Renal cortex interstitium (tissue), 11 donors: ENCODE data around the gene TMUB2. TPM values are rescaled to one million over a fixed set of nuclear protein-coding genes. Genes with fewer than 3 reads are reported as not detected.
A peak's percentile ranks its signal among the peaks of the same experiment; 100 is the strongest.

ENCODE experiments used
- DNase-seq, 11 donors: peaks; one replicate each; pipeline ENCODE4 v3.0.0-alpha.2; 2013; ENCODE audit warnings: low read depth in 9 of 11, low spot score in 4 of 11; ENCODE audit errors: extremely low read depth in 1 of 11
- polyA plus RNA-seq, 3 donors: library from polyadenylated mRNA; unstranded; fragments of 120-200 nt; gene quantifications; one replicate each; pipeline ENCODE4 v1.2.1, GENCODE V29; 2013; ENCODE audit not compliant: insufficient read length in 3 of 3

TMUB2 gene
- polyA plus RNA-seq, 3 donors: 38.7 to 55.2 (median 45.8) TPM

DNA sequence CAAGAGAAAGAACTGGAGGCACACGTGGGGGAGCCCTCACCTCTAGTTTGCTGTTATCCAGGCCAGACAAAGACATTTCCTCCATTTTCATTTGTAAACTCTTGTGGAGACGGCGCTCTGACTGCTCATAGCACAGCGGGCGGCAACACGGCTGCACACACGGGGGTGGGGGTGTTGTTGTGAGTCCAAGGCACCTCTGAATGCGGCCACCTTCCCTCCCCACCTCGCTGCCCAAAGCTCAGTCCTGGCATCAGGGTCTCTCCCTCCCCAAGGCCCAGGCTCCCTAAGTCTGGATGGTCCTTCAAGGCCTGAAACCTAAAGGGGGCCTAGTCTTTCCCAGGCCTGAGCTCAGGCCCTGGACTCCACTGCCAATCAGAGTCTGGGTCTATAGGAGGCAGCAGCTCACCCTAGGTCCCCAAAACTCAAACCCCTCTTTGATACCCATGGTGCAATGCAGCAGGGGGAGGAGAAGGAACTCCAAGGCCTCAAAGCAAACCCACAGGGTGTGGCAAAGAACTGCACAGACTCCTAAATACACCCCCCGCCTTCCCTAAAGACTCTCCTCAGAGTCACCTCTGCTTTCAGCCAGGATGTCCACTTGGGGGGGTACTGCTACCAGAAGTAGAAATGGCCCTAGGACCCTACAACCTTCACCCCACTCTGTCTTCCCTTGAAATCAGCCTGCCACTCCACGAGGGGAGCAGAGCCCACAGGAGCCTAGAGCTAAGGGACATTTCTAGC, 11.4 kb downstream of the TMUB2 start:
- peak in 1 of 11 donors; percentile 18 for DNase-seq

DNA sequence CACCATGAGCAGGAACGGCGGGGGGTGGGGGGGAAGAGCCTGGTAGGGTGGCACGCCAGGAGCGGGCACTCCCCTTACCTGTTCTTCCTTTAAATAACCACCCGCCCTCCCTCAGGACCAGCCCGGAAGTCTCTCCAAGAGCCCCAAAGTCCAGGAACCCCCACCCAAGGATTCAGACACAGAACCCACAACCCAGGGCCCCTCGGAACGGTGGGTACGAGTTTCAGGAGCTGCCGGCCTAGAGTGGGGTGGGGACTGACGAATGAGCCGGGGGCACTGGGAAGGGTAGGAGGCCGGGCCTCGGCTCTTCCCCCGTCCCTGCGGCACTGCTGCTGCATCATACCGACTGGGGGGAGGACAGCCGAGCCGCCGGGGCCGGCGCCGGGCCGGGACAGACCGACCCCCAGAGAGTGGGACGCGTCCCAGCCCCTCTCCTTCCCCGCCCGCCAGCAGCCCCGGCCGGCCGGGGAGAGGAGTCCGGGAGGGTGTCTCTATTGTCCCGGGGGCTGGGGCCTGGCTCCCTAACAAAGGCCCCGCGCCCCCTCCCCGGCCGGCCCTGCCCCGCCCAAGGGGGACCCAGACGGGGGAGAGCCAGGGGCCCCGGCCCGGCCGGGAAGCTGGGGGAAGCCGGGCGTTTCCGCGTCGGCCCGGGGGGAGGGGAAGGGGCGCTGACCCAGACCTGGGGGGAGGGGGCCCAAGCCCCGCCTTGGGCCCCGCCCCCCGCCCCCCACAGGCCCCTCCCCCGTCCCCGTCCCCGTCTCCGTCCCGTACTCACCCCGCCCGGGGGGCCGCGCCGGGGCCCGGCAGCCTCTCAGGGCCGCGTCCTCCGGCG, 12.2 kb downstream of the TMUB2 start:
- DNase-seq: peak in 4 of 11 donors; percentile 35 to 46 (median 46)

DNA sequence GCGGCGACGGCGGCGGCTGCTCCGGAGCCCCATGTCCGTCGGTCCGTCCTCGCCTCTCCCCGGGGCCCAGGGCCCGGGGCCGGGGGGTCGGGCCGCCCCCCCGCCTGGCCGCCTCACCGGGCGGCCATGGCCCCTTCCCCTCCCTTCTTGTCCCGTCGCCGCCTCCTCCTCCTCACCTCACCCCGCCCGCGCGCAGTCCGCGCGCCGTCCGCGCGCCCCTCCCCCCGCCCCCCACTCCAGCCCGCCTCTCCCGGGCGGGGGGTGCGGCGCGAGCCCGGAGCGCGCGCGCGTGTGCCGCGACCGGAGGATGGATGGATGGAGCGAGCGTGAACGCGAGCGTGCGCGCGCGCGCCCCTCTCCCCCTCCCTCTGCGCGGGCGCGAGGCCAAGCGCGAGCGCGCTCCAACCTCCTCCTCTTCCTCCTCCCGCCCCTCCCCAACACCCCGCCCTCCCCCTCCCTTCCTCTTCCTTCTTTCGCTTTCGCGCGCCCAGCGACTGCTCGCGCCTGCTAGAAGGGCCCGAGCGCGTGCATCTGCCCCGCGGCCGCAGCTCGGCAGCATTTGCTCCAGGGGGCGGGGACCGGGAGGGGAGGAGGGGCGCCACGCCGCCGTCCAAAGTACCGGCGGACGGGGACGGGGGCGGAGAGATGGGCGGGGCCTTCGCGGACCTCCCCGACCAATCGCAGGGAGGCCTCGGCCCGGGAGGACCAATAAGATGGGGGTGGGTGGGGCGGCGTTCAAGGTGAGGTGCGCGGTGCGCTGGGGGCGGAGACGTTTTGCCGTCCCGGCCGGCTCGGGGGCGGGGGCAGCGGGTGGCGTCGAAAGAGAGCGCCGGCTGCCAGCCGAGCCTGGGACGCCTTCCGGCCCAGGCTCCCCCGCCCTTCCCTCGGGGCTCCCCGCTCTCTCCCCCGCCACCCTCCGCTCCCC, 13.0 kb downstream of the TMUB2 start, which contains the start of gene ATXN7L3:
Gene ATXN7L3 (minus strand): TSS at position 332 of the 925 bp plus-strand sequence. CDS start 1,814 bp downstream, outside the sequence.
- peak; percentile 87 to 98 (median 96) for DNase-seq

DNA sequence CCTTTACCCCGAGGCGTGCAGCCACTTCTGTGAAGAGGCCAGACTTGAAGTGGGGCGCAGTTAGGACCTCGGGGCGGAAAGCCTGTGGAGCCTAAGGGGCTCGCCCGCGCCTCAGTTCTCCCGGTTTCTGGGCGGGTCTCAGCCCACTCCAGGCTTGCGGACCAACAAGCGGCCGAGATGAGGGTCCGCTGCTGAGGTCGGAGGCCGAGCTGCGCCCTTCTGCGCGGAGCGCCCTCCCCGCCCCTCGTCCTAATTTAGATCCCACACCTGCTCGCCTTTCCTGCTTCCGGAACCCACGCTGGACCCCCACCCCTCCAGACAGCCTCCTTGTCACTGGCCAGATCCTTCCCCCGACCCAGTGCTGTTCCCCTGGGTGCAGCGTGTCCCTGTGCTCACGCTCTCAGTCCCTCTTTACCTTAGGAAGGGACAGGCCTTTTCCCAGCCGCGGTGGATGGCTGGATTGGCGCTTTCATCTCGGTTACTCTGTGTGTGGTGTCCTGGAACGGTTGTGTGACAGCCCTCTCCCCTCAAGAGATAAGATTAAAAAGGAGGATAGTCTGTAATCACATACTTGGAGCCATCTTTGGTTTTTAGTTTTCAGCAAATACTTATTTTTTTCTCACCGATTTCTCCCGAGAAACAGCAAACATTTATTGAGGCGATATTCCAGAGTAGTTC, 13.8 kb downstream of the TMUB2 start:
- DNase-seq: peak in 2 of 11 donors; percentile 9 to 13

DNA sequence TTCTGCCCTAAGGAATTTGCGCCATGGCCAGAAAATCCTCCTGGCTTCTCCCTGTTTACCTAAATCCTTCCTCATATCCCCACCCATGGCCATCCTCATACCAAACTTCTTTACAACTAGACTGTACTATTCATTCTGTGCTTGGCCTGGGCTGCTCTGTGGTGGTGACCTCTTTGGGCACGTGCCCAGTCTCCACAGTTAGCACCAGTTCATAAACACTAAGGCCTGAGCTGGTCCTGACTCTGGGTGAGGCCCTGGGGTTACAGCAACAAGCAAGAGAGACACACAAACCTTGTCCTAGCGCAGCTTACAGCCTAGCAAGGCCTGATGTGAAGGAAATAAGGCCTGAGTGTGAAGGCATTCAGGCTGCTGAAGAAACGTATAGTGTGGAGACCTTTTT, 16.0 kb downstream of the TMUB2 start:
- DNase-seq: no peak

DNA sequence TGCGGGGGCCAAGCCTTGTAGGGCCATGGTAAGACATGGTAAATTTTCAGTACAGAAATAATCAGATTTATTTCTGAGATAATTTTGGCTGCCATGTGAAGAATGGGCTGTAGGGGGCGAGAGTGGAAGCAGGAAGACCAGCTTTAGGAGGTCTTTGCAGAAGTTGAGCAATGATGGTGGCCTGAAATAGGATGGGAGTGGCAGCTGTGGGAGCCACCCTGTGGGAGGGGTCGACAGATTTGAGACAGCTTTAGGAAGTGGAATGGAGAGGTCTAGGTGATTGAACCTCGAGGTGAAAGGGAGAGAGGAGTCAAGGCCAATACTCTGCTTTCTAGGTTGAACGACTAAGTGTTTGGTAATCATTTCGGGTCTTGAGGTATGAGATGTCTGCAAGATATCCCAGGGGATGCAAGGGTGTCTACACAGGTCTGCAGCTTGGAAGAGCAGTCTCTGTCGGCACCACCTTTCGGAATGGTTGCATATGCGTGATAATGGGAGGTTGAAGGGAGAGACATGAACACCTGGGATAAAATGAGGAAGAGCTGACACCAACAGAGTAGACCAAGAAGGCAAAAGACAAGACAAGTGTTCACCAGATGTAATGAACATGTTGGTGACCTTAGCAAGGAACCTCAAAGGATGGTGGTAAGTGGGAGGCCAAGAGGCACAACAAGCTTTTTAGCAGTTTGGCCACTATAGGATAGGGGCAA, 17.1 kb downstream of the TMUB2 start:
- peak in 3 of 11 donors; percentile 28 to 32 (median 29) for DNase-seq

DNA sequence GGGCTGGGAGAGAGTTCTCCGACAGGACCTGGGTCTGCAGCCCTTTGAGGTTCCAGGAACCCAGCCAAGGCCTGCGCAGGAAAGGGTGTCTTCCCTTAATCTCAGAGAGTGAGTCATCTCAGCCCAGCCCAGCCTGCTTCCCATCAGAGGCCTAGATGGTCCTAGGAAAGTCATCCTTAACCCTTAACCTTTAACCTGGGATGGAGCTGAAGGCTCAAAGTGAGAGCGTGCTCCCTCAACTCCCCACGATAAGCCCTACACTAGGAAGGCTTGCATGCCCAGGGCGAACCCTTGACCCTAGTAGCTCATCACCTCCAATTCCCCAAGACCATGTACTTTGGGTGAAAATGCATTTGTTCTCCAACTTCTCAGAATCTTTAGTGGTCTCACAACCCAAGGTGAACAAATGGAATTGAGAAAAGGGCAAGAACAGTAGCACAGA, 17.7 kb downstream of the TMUB2 start:
- no peak for DNase-seq

DNA sequence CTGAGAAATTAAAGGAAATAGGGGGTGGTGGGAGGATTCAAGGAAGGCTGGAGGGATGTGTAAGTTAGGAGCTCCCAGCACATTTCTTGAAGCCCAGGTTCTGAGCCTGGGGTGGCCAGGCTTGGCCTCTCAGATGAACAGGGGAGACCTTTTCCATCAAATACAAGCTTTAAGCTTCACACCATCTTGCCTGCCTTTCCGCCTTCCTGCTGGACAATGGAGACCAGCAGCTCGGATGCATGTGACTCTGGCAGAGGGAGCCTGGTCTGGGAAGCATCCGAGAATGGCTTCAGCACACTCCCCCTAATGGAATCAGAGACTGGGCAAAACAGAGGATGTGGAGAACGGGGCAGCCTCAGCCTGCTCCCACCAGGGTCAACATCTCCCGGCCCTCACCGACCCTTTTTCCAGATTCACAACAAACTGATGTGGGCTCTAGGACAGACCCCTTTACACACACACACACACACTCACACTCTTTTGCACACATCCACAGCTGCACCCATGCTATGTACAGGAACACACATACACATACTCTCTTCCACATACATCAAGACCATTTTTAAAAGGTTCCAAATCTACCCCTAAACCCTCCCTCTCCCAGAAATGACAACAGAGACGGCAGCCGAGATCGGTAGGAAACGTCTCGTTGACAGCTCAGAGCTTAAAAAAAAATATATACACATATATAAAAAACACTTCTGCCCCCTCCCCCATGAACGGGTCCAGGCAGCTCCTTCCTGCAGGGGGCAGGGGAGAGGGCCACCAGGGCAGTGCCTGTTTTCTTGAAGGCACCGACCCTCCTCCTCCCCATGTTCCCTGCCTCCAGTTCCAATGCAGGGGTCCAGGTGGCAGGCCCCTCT, 19.4 kb downstream of the TMUB2 start:
- no peak for DNase-seq

DNA sequence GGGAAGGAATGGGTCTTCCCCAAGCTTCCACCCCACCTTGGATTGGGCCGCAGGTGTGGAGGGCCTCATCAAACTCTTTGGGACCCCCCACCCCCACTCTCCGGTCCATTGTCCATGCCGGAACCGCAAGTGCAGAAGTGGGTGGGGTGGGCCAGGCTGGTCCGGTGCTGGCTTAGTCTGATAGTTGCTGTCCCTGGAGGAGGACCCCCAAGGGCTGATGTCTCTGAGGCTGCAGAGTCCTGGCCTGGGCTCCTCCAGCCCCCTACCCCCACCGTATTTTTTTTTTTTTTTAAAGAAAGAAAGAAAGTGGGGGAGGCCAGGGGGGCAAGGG, 20.0 kb downstream of the TMUB2 start:
- DNase-seq: no peak

DNA sequence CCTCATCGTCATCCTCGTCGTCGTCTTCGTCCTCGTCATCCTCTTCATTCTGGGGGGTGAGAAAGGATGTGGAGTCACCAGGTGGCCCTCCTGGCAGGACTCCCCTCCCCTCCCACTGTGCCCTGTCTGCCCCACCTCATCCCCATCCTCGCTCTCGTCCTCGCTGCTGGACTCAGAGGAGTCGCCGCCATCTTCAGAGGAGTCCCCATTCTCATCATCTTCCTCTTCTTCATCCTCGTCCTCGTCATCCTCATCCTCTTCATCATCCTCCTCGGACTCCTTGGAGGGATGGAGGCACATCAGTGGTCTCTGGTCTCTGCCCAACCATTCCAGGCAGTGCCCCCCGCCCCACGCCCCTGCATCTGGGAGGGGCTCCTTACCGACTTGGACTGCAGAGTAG, 20.5 kb downstream of the TMUB2 start:
- DNase-seq: no peak

DNA sequence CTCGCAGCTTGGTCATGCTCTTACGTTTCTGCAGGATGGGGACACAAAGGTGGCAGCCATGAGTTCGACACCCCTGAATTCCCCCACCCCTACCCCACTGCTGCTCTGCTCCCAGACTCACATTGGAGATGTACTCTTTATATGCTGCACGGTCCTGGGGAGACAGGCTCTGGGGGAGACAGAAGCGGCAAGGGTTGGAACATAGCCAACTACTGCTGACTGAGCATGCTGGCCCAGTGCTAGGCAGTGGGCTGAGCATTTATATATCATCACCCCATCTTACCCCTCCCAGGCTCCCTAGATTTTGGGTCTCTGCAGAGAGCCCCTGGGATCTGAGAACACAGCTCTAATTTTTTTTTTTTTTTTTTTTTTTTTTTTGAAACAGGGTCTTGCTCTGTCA, 21.0 kb downstream of the TMUB2 start:
- DNase-seq: no peak

DNA sequence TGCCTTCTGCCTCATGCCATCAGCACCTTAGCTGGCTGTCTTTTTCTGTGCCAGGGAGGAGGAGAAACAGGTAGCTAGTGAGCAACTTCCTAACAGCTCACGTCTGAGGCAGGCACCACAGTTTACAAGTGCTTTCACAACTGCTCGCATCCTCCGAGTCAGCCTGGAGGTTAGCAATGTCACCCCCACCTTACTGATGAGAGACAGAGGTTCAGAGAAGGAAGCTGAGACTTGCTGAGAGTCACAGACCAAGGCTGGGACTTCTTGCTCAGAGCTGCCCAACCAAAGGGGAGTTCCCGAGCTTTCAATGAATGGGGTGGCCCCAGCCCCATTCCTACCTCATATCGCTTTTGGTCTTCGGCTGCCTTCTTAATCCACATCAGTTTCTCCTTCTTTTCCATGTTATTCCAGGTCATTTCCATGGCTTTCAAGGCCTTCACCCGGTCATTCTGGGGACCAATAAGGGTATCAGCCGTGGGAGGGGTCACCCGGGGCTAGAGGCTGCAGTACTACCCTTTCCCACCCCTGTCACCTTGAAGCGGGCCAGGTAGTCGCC, 23.1 kb downstream of the TMUB2 start:
- no peak for DNase-seq

DNA sequence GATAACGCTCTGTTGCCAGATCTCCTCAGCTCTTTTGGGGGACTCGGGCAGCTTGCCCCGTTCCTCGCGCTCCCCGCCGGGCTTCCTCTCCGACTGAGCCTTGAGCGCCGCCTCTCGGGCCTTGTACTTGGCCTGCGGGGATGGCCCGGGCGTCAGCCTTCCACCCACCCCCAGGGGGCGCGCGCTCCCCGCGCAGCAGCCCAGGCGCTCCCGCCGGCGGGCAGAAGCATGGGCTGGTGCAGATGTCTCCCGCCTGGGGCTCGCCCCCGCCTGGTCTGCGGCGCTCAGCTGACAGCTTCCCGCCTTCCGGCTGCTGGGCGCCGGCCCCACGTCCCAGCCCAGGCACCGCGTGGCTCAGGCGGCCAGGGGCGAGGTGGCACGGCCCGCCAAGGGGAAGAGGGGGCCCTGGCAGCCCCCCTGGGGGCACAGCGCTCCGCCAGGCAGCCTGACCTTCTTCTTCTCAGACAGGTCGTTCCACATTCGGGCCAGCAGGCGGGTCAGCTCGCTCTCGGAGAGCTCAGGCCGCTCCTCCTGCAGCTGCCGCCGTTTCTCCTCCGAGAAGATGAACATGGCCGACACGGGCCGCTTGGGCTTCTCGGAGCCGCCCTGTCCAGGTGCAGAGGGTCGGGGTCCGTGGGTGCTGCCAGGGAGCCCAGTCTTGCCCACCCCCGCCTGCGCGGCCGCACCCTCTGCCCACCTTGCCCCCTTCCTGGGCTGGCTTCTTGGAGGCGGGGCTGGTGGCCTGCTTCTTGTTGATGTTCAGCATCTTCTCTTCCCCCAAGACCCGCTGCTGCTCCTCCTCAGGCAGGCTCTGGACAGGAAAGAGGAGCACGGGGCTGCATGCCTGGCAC, 23.8 kb downstream of the TMUB2 start:
- DNase-seq: peak in 5 of 11 donors; percentile 28 to 76 (median 73)

DNA sequence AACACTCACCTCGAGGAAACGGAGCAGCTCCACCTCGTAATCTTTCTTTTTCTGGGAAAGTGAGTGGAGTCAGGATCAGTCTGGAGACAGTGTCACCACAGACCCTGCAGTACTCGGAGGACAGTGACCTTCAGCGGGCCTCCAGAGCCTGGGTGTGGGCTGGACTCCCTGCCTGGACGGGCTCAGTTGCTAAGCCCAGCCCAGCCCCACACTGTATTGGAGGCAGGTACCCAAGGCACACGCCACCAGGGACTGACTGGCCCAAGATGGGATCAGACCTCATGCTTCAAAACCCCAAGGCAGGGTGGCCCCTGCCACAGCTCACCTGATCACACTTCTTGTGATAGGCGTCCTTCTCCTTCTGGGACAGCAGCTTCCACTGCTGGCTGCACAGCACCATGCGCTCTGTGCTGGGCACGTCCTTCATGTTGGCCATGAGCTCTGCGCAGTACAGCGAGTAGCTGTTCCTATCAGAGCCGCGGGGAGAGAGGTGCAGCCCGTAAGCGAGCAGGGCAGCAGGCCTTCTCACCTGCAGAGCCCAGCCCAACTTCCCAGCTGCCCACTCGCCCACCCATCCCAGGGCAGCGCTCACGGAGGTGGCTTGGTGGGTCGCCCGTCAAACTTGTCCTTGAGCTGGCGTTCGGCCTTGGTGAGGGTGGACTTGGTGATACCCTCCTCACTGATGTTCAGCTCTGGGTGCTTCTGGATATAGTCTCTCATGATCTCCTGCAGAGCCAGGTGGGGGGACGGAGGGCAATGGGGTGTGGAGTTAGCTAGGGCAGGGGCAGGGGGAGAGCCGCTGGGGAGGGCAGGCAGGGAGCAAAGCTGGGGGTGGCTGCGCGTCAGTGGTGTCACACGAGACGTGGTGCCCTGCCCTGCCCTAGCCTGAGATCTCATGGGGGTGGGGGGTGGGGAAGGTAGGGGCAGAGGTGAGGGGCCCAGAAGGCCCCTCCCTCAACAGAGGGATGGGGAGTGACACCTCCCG, 24.8 kb downstream of the TMUB2 start:
- no peak for DNase-seq
